Measurements from ENCODE around the gene HRH1. TPM values are rescaled to one million over a fixed set of nuclear protein-coding genes. Genes with fewer than 3 reads are reported as not detected.

Gene HRH1
- total RNA-seq, 4 donors from 2014 or later = 4.1 to 8.8 (median 4.4) TPM

- TF ChIP-seq, protein P1, sequence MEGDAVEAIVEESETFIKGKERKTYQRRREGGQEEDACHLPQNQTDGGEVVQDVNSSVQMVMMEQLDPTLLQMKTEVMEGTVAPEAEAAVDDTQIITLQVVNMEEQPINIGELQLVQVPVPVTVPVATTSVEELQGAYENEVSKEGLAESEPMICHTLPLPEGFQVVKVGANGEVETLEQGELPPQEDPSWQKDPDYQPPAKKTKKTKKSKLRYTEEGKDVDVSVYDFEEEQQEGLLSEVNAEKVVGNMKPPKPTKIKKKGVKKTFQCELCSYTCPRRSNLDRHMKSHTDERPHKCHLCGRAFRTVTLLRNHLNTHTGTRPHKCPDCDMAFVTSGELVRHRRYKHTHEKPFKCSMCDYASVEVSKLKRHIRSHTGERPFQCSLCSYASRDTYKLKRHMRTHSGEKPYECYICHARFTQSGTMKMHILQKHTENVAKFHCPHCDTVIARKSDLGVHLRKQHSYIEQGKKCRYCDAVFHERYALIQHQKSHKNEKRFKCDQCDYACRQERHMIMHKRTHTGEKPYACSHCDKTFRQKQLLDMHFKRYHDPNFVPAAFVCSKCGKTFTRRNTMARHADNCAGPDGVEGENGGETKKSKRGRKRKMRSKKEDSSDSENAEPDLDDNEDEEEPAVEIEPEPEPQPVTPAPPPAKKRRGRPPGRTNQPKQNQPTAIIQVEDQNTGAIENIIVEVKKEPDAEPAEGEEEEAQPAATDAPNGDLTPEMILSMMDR (IDR thresholded peaks at IDR 0.05) = no peak
- TF ChIP-seq POLR2A (IDR thresholded peaks at IDR 0.05) = no peak
- intact Hi-C loops (cut with DNase I) = no loop called here
- no peak overlapping the region for H3K4me3 ChIP-seq
- no peaks in the 10 kb centered on the region for H3K4me1 ChIP-seq
- WGBS, 2 donors = 44 to 49% methylated on average over 6 to 7 of the region's 8 CpGs
- no peak overlapping the region for H3K27ac ChIP-seq
- H3K27me3 ChIP-seq = no peaks in the 10 kb centered on the region
- peaks cover 0 to 4% (median 0%) of the 10 kb centered on the region in 3 donors for H3K9me3 ChIP-seq
- no peaks in the 10 kb centered on the region for H3K36me3 ChIP-seq
- DNase-seq = no peak
Measured at GRCh38 chr3:11118181-11118682, 36.1 kb upstream of the HRH1 start.

DNA sequence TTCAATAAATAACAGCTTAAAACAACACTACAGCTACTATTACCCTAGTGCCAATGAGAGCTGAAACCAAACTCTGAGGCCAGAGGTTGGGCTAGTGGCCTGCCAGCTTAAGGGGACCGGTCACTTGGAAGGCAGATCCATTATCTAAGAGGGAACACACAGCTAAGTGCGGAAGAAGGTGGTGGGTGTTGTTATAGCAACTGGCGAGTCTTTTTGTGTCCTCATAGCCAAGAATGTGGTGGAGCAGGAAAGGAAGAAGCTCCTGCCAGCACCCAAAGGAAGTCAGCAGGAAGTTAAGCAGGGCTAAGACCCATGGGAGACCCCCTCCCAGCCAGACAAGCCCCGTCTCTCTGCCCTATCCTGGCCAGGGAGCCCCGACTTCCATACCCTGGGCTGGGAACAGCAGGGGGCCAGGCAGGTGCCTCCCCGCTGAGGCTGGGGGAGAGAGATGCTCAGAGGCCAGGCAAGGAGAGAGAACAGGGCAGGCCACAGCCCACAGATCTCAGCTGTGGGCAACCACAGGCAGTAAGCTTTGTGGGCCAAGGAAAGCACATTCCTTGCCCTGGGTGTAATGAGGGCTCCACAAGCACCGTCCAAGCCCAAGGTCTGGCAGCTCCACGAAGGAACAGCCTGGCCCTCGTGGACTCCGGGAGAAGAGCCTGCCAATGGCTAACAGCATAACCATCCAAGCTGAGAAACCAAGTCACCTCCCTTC, 34.0 kb upstream of the HRH1 start:
- intact Hi-C loops (cut with DNase I) = no loop called here
- DNase-seq = no peak
- WGBS, 2 donors = 60 to 80% methylated on average over 7 of the region's 10 CpGs

GRCh38 chr3:11126653-11127052, 27.6 kb upstream of the HRH1 start:
- WGBS, 2 donors = 69 to 83% methylated on average over 3 to 8 of the region's 10 CpGs
- TF ChIP-seq, protein P1 (IDR thresholded peaks at IDR 0.05) = no peak
- TF ChIP-seq POLR2A (IDR thresholded peaks at IDR 0.05) = no peak
- H3K27ac ChIP-seq = no peak overlapping the region
- intact Hi-C loops (cut with DNase I) = no loop called here
- H3K4me3 ChIP-seq = no peak overlapping the region
- H3K36me3 ChIP-seq = no peaks in the 10 kb centered on the region
- peaks cover 0 to 4% (median 0%) of the 10 kb centered on the region in 4 donors for H3K27me3 ChIP-seq
- peaks cover 0 to 7% (median 7%) of the 10 kb centered on the region in 3 donors for H3K4me1 ChIP-seq
- peaks cover 0 to 10% (median 0%) of the 10 kb centered on the region in 3 donors for H3K9me3 ChIP-seq
- DNase-seq = no peak

More for the DNA sequence above, 34.0 kb upstream of the HRH1 start:
- no peak overlapping the region for H3K4me3 ChIP-seq
- peaks cover 0 to 10% (median 0%) of the 10 kb centered on the region in 3 donors for H3K9me3 ChIP-seq
- H3K27ac ChIP-seq = peak overlapping the region in 1 of 4 donors; percentile 6
- no peaks in the 10 kb centered on the region for H3K36me3 ChIP-seq
- H3K27me3 ChIP-seq = peaks cover 0 to 4% (median 0%) of the 10 kb centered on the region in 4 donors
- TF ChIP-seq, protein P1 (IDR thresholded peaks at IDR 0.05) = no peak
- TF ChIP-seq POLR2A (IDR thresholded peaks at IDR 0.05) = no peak
- no peaks in the 10 kb centered on the region for H3K4me1 ChIP-seq

- no peak for DNase-seq
- no peak overlapping the region for H3K4me3 ChIP-seq
- peaks cover 0 to 13% (median 7%) of the 10 kb centered on the region in 3 donors for H3K4me1 ChIP-seq
- no peaks in the 10 kb centered on the region for H3K9me3 ChIP-seq
- H3K27ac ChIP-seq = no peak overlapping the region
- WGBS, 2 donors = 55 to 76% methylated on average over 8 of the region's 8 CpGs
- H3K36me3 ChIP-seq = no peaks in the 10 kb centered on the region
- no peak for TF ChIP-seq POLR2A (IDR thresholded peaks at IDR 0.05)
- TF ChIP-seq, protein P1 (IDR thresholded peaks at IDR 0.05) = no peak
- H3K27me3 ChIP-seq = peaks cover 0 to 4% (median 0%) of the 10 kb centered on the region in 4 donors
- intact Hi-C loops (cut with DNase I) = no loop called here
Measured at GRCh38 chr3:11128682-11129632, 25.3 kb upstream of the HRH1 start.

Data from esophagus squamous epithelium (tissue), 5 donors.